Psoas muscle (tissue), 8 donors: ENCODE data around the gene PLEKHN1. TPM values are rescaled to one million over a fixed set of nuclear protein-coding genes. Genes with fewer than 3 reads are reported as not detected.

Source experiments
- ATAC-seq, 4 donors: fragments of 200-7000 bp; cut with Tn5 transposase; one replicate each; pipeline ENCODE4 v1.9.1; 2020; ENCODE audit warnings: moderate library complexity in 3 of 4, mild to moderate bottlenecking in 2 of 4
- DNase-seq, 2 donors: peaks; one replicate each; pipeline ENCODE4 v3.0.0-alpha.2; 2020
- H3K27ac ChIP-seq: fragments of 200-600 bp; one replicate; pipeline ENCODE4 v1.8.0; 2022
- H3K27me3 ChIP-seq, 3 donors: fragments of 200-600 bp in 1 of 3; one replicate each; pipeline versions ENCODE4 v1.6.1 to v1.8.0; 2013 to 2022; ENCODE audit warnings: low read length in 2 of 3, mild to moderate bottlenecking in 2 of 3, moderate library complexity in 1 of 3; ENCODE audit not compliant: insufficient read depth in 3 of 3
- H3K36me3 ChIP-seq, 2 donors: fragments of 200-600 bp in 1 of 2; one replicate each; pipeline versions ENCODE4 v1.6.1 to v1.8.0; 2013 to 2022; ENCODE audit warnings: low read depth in 1 of 2, mild to moderate bottlenecking in 1 of 2, moderate library complexity in 1 of 2; ENCODE audit not compliant: insufficient read depth in 1 of 2
- H3K4me1 ChIP-seq: fragments of 200-600 bp; one replicate; pipeline ENCODE4 v1.8.0; 2022
- H3K4me3 ChIP-seq: fragments of 200-600 bp; one replicate; pipeline ENCODE4 v1.8.0; 2022; ENCODE audit warnings: mild to moderate bottlenecking
- H3K9me3 ChIP-seq: fragments of 200-600 bp; one replicate; pipeline ENCODE4 v1.8.0; 2022
- WGBS, 3 donors: extraction: QIAGEN DNeasy Blood & Tissue Kit; methylation state at CpG; one replicate each; pipeline versions ENCODE4 v1.1.6 to v1.1.7; 2013; 5-methylcytosine and 5-hydroxymethylcytosine counted together
- intact Hi-C, 2 donors: fragments of 100-400 bp; cut with DNase I; formaldehyde crosslinking; loops; one replicate each; pipeline versions ENCODE4 v1.11.0 to v1.14.2; 2022
- long read RNA-seq, 2 donors: library from polyadenylated mRNA; unstranded; transcript quantifications; one replicate each; pipeline ENCODE4 v2.0.0, GENCODE V29; 2021
- polyA plus RNA-seq, 3 donors: library from polyadenylated mRNA; stranded (reverse); fragments of 200-250 nt; gene quantifications; one replicate each; pipeline ENCODE4 v1.2.3, GENCODE V29; 2013
- total RNA-seq, 4 donors: library from RNA; stranded (reverse); fragmentation: NEBNext Ultra II Directional in 2 of 4; extraction: Animal tissue kit (Norgen Biotek cat#: 25700) in 2 of 4; gene quantifications; one replicate each; pipeline versions ENCODE4 v1.2.1 to v1.2.4, GENCODE V29; 2021 to 2023
- TF ChIP-seq, protein P1 (sequence below): fragments of 200-600 bp; IDR thresholded peaks from one replicate; pipeline ENCODE4 v1.8.0; 2022; ENCODE audit warnings: antibody characterized with exemption
- donor health status: healthy with polysubstance abuse.
- donor health status: DM: no; HTN: no; CAD: no; lungs with moderate emphysema.
- donor health status: Bipolar disorder and iron deficiency.
- donor health status: healthy.
- donor health status: DM: yes; HTN: yes; CAD: no.
- donor health status: DM: no; HTN: no; CAD: no.
- donor health status: DM: no; HTN: no; CAD: no.
- donor health status: DM: yes; HTN: yes; CAD: no.

Gene PLEKHN1, protein sequence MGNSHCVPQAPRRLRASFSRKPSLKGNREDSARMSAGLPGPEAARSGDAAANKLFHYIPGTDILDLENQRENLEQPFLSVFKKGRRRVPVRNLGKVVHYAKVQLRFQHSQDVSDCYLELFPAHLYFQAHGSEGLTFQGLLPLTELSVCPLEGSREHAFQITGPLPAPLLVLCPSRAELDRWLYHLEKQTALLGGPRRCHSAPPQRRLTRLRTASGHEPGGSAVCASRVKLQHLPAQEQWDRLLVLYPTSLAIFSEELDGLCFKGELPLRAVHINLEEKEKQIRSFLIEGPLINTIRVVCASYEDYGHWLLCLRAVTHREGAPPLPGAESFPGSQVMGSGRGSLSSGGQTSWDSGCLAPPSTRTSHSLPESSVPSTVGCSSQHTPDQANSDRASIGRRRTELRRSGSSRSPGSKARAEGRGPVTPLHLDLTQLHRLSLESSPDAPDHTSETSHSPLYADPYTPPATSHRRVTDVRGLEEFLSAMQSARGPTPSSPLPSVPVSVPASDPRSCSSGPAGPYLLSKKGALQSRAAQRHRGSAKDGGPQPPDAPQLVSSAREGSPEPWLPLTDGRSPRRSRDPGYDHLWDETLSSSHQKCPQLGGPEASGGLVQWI
- total RNA-seq: not detected
- polyA plus RNA-seq: under 1 TPM in 1 of 3 donors, not detected in 2; 0.03 TPM
- long read RNA-seq, donor 1: 0 reads
- long read RNA-seq, donor 2: 0 reads

DNA sequence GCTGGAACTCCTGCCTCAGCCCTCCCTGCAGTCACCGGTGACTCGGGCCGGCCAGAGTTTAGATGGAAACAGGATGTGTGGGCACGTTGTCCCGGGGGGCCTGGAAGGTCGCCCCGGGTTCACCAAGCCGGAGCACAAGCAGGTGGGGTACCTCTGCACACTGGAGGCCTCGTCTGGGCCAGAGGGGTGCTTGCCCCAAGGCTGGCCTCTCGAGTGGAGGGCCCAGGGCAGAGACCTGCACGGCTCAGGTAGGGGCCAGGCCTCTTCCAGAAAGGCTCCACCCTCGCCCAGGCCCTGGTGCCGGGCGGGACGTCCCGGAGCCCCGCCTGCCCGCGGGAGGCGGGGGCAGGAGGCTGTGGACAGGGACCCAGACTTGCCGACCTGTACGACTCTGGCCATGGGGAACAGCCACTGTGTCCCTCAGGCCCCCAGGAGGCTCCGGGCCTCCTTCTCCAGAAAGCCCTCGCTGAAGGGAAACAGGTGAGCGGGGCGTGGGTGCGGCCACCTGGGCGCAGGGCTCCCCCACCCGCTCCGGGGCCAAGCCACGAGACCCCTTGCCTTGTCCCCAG lies at the start of gene PLEKHN1:
TSS of gene PLEKHN1 (plus strand) at position 348 of the 569 bp plus-strand sequence. CDS start at position 398, 50 bp downstream.
- ATAC-seq: peak; percentile 6 to 18 (median 14)
- WGBS, 3 donors: 11 to 14% (median 14%) methylated on average over 25 to 31 of the region's 31 CpGs
- Histone ChIP-seq H3K4me1 (peaks cover 20% of the 10 kb centered on the region), H3K27ac (no peak within 1 kb of the TSS), H3K27me3 (peaks cover 0 to 35% (median 5%) of the 10 kb centered on the region in 3 donors), H3K4me3 (peak within 1 kb of the TSS; percentile 73), H3K36me3 (peaks cover 0 to 12% of the 10 kb centered on the region in 2 donors), H3K9me3 (no peaks in the 10 kb centered on the region)
- TF ChIP-seq, protein P1, sequence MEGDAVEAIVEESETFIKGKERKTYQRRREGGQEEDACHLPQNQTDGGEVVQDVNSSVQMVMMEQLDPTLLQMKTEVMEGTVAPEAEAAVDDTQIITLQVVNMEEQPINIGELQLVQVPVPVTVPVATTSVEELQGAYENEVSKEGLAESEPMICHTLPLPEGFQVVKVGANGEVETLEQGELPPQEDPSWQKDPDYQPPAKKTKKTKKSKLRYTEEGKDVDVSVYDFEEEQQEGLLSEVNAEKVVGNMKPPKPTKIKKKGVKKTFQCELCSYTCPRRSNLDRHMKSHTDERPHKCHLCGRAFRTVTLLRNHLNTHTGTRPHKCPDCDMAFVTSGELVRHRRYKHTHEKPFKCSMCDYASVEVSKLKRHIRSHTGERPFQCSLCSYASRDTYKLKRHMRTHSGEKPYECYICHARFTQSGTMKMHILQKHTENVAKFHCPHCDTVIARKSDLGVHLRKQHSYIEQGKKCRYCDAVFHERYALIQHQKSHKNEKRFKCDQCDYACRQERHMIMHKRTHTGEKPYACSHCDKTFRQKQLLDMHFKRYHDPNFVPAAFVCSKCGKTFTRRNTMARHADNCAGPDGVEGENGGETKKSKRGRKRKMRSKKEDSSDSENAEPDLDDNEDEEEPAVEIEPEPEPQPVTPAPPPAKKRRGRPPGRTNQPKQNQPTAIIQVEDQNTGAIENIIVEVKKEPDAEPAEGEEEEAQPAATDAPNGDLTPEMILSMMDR: no peak
- DNase-seq: peak; percentile 22 to 53
- intact Hi-C loops: no loop called here

DNA sequence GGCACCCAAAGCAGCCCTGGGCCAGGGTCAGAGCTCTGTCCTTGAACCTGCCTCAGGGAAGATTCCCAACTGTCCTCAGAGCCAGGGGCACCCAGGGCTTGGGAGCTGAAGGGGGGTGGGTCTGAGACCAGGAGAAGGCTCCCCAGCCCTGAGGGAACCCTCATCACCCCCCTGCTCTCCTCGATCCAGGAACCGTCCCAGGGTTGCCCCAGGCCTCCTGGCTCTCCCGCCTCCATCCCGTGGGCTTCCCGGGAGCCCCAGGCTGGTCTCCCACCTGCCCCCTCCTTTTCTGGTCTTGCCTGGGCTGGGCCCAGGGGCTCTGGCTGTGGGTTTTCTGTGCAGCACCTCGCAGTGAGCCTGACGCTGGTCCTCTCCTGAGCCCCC lies 49.2 kb upstream of the PLEKHN1 start:
- DNase-seq (peak in 1 of 2 donors; percentile 36), ATAC-seq (no peak)
- no peak overlapping the region for H3K27ac ChIP-seq
- no peak overlapping the region for H3K4me3 ChIP-seq
- no peaks in the 10 kb centered on the region for H3K9me3 ChIP-seq
- H3K27me3 ChIP-seq: peaks cover 0 to 78% (median 8%) of the 10 kb centered on the region in 3 donors
- WGBS, 3 donors: 39 to 51% (median 42%) methylated on average over 7 of the region's 7 CpGs
- peaks cover 12% of the 10 kb centered on the region for H3K4me1 ChIP-seq
- TF ChIP-seq, protein P1: no peak
- no peaks in the 10 kb centered on the region for H3K36me3 ChIP-seq
- intact Hi-C loops: no loop called here

DNA sequence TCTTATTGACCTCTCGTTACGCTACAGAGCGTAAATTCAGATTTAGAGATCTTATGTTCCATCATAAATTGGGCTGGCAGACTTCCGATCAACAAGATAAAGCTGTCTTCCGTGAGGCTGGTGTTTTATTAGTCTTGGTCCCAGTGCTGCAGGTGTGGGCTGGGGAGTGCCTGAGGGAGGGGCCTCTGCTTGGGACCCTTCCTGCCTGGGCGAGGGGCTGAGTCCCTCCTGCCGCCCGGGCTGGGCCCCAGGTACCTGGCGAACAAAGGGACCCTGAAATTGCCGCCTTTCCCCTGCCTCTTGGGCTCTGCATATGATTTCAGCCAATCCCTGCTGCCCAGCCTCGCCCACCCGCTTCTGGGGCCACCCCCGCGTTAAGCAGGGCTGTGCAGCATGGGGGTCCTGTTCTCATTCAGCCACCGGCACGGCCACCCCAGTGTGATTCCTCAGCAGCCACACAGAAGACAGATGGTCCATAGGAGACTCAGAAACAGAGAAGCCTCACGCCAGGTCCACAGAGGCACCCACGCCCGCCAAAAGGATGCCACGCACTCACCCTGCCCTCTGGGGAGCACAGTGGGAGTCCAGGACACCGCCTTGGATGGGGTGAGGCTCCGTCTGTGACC lies 48.7 kb upstream of the PLEKHN1 start:
- Histone ChIP-seq H3K27ac (no peak overlapping the region), H3K27me3 (peaks cover 0 to 73% (median 8%) of the 10 kb centered on the region in 3 donors), H3K4me3 (no peak overlapping the region), H3K4me1 (peaks cover 12% of the 10 kb centered on the region), H3K9me3 (no peaks in the 10 kb centered on the region), H3K36me3 (no peaks in the 10 kb centered on the region)
- DNase-seq: peak in 1 of 2 donors; percentile 39
- no peak for ATAC-seq
- intact Hi-C loops: no loop called here
- TF ChIP-seq, protein P1: no peak
- WGBS, 3 donors: 57 to 73% (median 58%) methylated on average over 21 to 22 of the region's 22 CpGs

DNA sequence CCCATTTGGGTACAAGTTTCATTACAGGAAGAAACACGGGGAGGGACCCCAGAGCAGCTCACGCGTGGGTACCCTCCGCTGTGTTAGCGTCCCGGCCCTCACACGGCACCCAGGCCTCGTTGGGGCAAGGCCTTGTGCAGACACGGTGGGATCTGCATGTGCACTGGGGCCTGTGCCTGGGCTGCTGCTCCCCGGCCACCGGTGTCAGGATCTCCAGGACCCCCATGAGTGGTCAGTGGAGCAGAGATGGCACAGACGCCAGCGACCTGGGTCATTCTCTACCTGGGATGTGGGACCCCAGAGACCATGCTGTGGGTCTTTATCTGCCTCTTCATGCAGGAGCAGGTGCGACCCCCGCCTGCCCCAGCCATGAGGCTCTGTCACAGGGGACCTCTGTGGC lies 47.9 kb upstream of the PLEKHN1 start:
- 70 to 81% (median 80%) methylated on average over 14 to 15 of the region's 15 CpGs for WGBS, 3 donors
- Histone ChIP-seq H3K4me1 (peaks cover 16% of the 10 kb centered on the region), H3K9me3 (no peaks in the 10 kb centered on the region), H3K27me3 (peaks cover 0 to 68% (median 6%) of the 10 kb centered on the region in 3 donors), H3K4me3 (no peak overlapping the region), H3K36me3 (no peaks in the 10 kb centered on the region), H3K27ac (no peak overlapping the region)
- no peak for ATAC-seq
- TF ChIP-seq, protein P1: no peak
- peak; percentile 7 to 33 for DNase-seq
- intact Hi-C loops: no loop called here
